Fibroblast of skin of right biceps (primary cell): ENCODE results near the gene BET1.

Experiments used
- DNase-seq: peaks from one replicate; pipeline ENCODE4 v3.0.0-alpha.2; 2013

Gene BET1

DNA sequence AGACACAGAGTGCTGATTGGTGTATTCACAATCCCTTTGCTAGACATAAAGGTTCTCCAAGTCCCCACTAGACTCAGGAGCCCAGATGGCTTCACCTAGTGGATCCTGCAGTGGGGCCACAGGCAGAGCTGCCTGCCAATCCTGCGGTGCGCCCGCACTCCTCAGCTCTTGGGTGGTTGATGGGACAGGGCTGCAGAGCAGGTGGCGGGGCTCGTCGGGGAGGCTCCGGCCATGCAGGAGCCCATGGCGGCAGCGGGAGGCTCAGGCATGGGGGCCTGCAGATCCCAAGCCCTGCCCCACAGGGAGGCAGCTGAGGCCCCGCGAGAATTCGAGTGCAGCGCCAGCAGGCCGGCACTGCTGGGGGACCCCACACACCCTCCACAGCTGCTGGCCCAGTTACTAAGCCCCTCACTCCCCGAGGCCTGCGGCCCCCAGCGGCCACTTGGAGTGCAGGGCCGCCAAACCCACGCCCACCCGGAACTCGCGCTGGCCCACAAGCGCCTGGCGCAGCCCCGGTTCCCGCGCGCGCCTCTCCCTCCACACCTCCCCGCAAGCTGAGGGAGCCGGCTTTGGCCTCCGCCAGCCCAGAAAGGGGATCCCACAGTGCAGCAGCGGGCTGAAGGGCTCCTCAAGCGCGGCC lies 7.7 kb upstream of the BET1 start:
- DNase-seq: no peak

DNA sequence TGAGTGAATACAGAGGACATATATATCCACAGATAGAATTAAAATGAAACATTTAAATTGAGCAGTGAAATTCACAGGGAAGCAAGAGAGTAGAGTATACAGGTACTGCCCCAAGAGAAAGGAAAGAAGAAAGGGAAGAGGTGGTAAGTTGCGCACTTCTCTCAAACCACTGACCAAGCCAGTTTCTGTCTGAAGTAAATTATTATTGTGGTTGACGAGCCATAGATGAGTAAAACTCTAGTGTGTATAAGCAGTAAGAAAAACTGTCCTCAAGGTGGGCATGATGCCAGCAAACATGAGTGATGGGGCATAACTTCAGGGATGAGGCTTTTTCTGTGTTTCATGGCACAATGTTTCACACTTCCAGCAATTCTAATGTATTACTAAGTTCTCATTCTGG lies 4.4 kb upstream of the BET1 start:
- peak; percentile 79 for DNase-seq

DNA sequence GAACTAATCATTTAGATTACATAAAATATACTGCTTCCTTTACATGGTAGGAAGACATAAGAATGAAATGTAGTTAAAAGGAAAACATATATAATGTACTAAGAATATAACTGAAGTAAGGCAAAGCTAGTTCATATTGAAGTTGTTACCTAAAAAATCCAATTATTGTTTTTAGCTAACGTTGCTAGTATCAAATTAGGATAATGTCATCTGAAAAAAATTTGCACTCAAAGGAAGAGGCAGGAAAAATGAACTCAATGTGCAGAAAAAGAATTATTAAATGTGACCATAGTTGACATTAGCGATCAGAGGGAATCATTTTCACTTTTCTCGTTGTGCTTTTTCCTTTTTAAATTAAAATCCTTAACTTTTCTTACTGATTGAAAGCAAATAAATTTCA lies 1.6 kb upstream of the BET1 start:
- no peak for DNase-seq

DNA sequence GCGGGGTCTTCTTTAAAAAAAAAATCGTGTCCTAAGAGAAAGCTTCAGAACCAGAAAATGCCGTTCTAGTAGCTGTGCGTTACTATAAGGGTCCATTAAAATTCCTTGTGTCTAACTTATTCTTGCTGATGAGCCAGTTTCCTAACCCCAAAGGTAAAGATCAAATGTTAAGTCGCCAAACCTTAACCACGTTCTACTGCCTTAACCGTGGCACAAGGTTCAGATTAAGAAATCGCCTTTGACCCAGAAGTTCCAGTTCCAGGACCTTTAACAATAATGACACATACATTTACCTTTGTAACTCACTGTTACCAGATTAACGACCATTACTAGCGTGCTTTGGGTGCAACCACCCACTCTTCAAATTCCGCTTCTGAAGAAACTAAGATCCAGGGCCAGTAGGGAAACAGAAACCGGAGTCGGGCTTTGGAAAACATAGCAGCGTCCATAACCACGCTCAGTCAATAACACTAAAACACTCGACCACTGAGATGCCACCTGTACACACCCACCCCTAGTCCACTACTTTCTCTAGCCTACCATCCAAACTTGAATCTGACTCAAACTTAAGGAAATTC lies 620 bp downstream of the BET1 start:
- peak; percentile 12 for DNase-seq

DNA sequence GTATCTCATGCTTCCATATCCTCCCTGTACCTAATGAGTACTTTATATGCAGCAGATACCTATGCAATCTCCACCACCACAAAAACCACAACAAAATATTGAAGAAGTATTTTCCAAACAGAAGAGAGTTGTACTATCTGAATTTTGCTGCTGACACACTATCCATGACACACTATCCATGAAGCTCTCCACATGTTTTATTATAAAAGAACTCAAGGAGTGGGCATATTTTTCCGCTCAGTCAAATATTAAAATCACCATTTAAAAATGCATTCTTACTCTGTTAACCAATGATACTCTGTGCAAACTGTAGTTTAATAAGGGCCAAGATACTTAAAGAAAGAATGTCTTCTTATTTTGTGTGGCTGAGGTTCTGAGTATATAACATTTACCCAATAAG lies 2.8 kb downstream of the BET1 start:
- peak; percentile 67 for DNase-seq

- no peak for DNase-seq
Measured at GRCh38 chr7:93997868-93998267, 6.3 kb downstream of the BET1 start.

GRCh38 chr7:93992421-93993110 lies 11.6 kb downstream of the BET1 start:
- DNase-seq: no peak

DNA sequence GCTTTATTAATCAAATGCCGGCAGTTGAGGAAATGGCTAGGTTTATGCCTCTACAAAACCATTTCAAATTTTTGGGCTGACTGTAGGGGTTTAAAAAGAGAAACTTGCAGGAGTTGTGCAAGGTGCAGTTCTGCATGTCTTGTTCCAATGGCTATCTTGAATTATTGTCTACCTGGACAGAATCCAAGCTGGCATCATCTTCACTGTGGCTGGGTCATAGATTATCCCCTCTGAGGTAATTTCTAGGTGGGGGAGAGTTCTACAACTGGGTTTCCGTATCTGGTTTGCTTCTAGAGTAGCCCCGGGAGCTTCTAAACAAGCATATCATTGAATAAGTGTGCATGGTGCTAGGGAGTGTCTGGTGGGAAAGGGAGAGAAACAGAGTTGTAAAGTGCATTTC lies 16.9 kb downstream of the BET1 start:
- DNase-seq: no peak

DNA sequence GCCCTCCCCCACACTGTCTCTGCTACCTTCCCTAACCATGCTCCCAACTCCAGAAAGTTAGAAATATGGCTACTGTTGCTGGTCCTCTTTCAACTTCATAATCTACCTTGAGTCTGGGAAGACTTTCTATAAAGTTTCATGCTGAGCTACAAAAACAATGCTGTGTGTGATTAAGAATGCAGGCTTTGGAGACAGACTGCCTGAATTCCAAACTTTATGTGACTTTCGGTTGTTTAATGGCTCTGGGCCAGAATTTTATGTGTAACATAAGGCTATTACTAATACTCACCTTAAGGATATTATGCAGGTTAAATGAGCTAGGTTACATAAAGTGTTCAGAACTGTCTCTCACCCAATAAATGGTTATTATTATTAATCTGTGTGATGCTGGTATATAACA lies 19.1 kb downstream of the BET1 start:
- DNase-seq: no peak

DNA sequence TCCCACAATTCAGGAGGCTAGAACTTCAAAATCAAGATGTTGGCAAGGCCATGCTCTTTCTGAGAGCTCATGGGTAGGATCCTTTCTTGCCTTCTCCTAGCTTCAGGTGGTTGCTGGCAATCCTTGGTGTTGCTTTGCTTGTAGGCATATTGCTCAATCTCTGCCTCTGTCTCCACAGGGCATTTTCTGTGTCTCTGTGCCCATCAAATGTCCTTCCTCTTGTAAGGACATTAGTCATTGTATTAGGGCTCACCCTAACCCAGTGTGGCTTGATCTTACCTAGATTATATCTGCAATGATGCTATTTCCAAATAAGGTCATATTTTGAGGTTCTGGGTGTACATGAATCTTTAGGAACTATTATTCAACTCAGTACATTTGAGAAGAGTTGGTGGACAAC lies 20.1 kb downstream of the BET1 start:
- no peak for DNase-seq

- DNase-seq: no peak
Measured at GRCh38 chr7:93981480-93981874, 22.7 kb downstream of the BET1 start.

GRCh38 chr7:93980744-93981479 lies 23.2 kb downstream of the BET1 start:
- no peak for DNase-seq

DNA sequence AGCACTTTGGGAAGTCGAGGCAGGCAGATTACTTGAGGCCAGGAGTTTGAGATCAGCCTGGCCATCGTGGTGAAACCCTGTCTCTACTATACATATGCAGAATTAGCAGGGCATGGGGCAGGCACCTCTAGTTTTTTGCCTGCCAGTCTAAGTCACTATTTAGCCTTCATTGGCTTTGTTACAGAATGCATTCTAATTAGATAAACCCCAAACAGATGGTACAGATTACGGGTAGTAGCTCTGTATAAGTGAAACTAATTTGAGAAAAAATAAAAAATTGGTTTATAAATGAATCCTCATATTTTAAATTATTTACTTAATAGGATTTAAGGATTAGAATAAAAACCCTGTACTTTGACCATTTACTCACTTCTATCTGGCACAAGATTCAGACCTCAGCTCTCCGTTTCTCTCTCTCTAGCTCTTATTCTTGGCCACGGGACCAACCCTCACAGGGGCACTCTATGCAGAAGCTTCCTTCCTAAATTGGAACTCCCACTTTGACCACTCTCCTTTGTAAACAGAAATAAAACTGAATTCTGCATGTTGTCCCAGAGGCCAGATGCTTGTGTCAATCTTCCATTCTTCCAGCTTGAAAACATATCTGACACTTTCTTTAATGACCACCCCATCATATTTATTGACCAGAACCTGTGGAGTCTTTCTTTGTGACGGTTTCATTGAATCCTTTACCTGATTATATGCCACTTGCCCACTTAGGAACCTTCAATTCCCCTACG lies 26.8 kb downstream of the BET1 start:
- no peak for DNase-seq

GRCh38 chr7:93973134-93973533 lies 31.0 kb downstream of the BET1 start:
- DNase-seq: peak; percentile 53

- DNase-seq: no peak
Measured at GRCh38 chr7:93972029-93972725, 32.0 kb downstream of the BET1 start.

DNA sequence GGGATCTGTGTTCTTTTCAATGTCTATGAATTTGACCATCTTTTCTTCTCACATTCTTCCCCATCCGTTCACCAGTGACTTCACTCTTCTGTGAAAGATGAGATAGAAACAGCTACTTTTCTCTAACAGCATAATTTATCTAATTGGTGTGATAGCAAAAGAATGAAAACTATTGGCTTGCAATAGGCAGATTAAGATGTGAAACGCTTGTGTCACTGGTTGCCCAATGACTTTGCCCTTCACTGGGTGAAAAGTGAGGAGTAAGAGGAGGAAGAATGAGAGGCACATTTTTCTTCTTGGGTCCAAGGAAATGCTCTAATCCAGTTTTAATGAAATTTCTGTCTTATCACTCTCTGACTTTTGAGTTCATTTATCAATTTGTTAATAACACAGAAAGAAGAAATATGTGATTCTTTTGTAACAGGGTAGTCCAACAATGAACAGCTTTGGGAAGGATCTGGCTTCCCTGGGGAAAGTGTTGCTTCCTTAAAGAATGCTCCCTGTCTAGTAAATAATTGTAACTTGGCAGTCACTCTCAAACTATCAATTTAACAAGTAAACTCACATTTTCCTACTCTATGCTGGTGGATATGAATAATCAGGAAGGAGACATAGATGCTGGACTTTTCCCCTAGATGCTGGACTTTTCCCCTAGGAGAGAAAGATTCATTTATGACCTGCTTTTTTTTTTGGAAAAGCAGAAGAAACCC lies 35.1 kb downstream of the BET1 start:
- peak; percentile 28 for DNase-seq

- peak; percentile 37 for DNase-seq
Measured at GRCh38 chr7:93964813-93965212, 39.3 kb downstream of the BET1 start.

- no peak for DNase-seq
Measured at GRCh38 chr7:93964262-93964661, 39.9 kb downstream of the BET1 start.

DNA sequence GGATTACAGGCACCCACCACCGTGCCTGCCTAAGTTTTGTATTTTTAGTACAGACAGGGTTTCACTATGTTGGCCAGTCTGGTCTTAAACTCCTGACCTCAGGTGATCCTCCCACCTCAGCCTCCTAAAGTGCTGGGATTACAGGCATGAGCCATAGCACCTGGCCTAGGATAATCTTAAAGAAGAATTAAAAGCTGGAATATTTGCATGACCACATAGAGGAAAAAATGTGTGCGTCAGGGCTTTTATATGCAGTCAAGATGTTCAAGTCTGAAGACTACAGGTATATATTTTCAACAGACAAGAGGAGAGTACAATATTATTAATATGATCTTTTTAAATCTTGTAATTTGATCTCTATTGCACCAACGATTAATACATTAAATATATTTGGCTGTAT lies 43.2 kb downstream of the BET1 start:
- no peak for DNase-seq

- no peak for DNase-seq
Measured at GRCh38 chr7:93958651-93959050, 45.5 kb downstream of the BET1 start.

DNA sequence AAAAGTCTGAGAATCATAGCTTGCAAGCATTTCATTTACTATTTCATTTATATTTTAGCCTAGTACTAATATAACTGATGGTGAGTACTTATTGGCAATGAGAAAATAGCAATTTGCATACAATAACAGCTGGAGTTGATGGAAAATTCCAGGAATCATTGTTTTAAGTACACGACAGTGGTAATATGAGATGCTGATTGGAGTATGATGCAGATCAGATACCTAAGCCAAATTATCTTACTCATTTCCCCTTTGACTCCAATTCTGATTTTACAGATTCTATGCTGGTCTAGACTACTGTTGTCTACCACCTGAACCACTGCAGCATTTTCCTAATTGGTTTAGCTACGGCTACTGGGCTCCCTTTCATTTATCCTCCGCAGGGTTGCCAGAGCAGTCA lies 45.9 kb downstream of the BET1 start:
- peak; percentile 45 for DNase-seq

GRCh38 chr7:93957767-93958166 lies 46.4 kb downstream of the BET1 start:
- no peak for DNase-seq
